HepG2 (cell line): ENCODE data around the gene JPT1. TPM values are rescaled to one million over a fixed set of nuclear protein-coding genes. Genes with fewer than 3 reads are reported as not detected.

Source experiments
- GABPA ChIP-seq, 2 experiments: IDR thresholded peaks; 2 replicates each; pipeline ENCODE4 v1.6.1; 2011 to 2016; ENCODE audit warnings: low read depth in 2 of 2, low read length in 1 of 2, missing biosample characterization in 1 of 2, missing genetic modification characterization in 1 of 2
- SAP130 ChIP-seq: IDR thresholded peaks from 2 replicates; pipeline ENCODE4 v1.6.1; 2016; ENCODE audit warnings: low read depth
- TCF12 ChIP-seq, 2 experiments: fragments of 450-650 bp in 1 of 2; sonication (generic) in 1 of 2; formaldehyde crosslinking in 1 of 2; IDR thresholded peaks; 2 replicates each; pipeline versions ENCODE4 v1.6.1 to v1.8.0; 2017 to 2022; ENCODE audit warnings: antibody characterized with exemption in 1 of 2, mild to moderate bottlenecking in 1 of 2, missing genetic modification reagents in 1 of 2, moderate library complexity in 1 of 2
- ZNF256 ChIP-seq: sonication (generic); formaldehyde crosslinking; conservative IDR thresholded peaks from 2 replicates; pipeline ENCODE4 v1.4.0; 2020; ENCODE audit warnings: missing genetic modification reagents
- ZNF446 ChIP-seq: sonication (generic); formaldehyde crosslinking; IDR thresholded peaks from 2 replicates; pipeline ENCODE4 v1.5.0; 2020; ENCODE audit warnings: mild to moderate bottlenecking, missing genetic modification reagents
- ZNF567 ChIP-seq: sonication (generic); formaldehyde crosslinking; IDR thresholded peaks from 2 replicates; pipeline ENCODE4 v1.8.1; 2023; ENCODE audit warnings: mild to moderate bottlenecking, missing genetic modification reagents, borderline replicate concordance
- polyA plus RNA-seq, 8 experiments: library from polyadenylated mRNA; depleted of rRNA in 3 of 8; stranded (reverse) in 7 of 8; unstranded in 1 of 8; fragments of >200 nt; fragmentation: Illumina TruSeq in 4 of 8; extraction: Trizol in 4 of 8; gene quantifications; 2 replicates each; pipeline versions ENCODE4 v1.2.1 to v1.2.3, GENCODE V29; 2011 to 2016; ENCODE audit warnings: low read depth in 4 of 8, missing spikeins in 1 of 8, mixed read lengths in 1 of 8; ENCODE audit not compliant: insufficient read depth in 1 of 8
- total RNA-seq, 5 experiments: library from RNA; depleted of rRNA; stranded (reverse); fragments of >200 nt; fragmentation: Illumina TruSeq; extraction: Trizol; gene quantifications; 2 replicates each; pipeline ENCODE4 v1.2.3, GENCODE V29; 2016; ENCODE audit warnings: low read depth in 1 of 5
- TF ChIP-seq, protein P1 (sequence below): sonication (generic); formaldehyde crosslinking; IDR thresholded peaks from 2 replicates; pipeline ENCODE4 v1.4.0; 2020; ENCODE audit warnings: mild to moderate bottlenecking, missing genetic modification reagents
- TF ChIP-seq, protein P2 (sequence below): IDR thresholded peaks from 2 replicates; pipeline ENCODE4 v1.6.1; 2012; ENCODE audit warnings: low read depth, low read length, improper control_type of control experiment
- TF ChIP-seq, protein P3 (sequence below): sonication (generic); formaldehyde crosslinking; IDR thresholded peaks from 2 replicates; pipeline ENCODE4 v1.4.0; 2020; ENCODE audit warnings: low read depth, missing genetic modification reagents
- TF ChIP-seq, protein P4 (sequence below): sonication (generic); formaldehyde crosslinking; IDR thresholded peaks from 2 replicates; pipeline ENCODE4 v1.8.0; 2022; ENCODE audit warnings: mild to moderate bottlenecking, missing genetic modification reagents, borderline replicate concordance
- TF ChIP-seq, protein P5 (sequence below): sonication (generic); formaldehyde crosslinking; conservative IDR thresholded peaks from 2 replicates; pipeline ENCODE4 v1.4.0; 2020; ENCODE audit warnings: missing genetic modification reagents

Gene JPT1
- total and polyA plus RNA-seq, 2 of the 13 experiments (the other 11 are each of a cell fraction or from before 2014, with no cell fraction given), result 43.3 to 256 TPM

DNA sequence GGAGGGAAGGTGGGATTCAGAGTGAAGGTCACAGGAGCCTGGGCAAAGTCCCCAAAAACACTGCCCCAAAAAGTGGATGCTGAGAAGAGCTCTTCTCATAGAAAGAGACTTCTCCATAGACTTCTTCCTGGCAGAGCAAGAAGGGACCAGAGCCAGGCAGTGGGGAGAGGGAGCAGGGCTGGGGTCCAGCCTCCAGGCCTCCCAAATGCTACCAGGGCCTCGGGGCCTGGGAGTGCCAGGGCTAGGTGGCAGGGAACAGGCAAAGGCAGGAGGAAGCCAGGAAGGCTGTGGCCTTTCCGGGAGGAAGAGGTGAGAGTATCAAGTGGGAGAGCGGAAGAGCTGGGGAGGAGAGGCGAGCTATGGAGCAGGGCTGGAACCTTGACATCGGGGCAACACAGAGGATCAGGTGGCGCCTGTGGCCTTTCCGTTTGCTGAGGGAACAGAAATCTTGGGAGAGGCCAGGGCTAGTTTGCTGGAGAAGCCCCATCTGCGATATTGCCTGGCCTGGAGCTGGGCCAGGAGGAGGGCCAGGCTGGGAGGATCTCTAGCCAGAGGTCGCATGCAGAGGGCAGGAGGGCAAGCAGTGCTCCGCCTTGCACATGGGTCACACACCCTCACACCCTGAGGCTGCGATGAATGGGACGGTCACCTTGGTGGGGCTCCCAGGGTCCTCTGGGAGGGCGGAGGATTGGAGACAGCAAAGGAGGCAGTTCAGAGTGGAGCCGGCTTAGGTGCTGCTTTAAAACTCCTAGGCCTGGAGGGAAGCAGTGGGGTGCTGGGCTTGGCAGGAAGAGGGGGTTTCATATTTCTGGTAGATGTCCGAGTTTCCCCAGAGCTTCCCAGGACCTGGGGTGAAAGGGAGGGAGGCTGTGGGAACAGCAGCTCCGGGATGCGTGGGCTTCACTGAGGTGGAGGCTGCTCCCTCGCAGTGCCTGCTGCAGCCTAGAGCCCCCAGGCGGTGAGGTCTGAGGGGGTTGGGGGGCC lies 63.1 kb downstream of the JPT1 start (continued):
- TF ChIP-seq, protein P1, sequence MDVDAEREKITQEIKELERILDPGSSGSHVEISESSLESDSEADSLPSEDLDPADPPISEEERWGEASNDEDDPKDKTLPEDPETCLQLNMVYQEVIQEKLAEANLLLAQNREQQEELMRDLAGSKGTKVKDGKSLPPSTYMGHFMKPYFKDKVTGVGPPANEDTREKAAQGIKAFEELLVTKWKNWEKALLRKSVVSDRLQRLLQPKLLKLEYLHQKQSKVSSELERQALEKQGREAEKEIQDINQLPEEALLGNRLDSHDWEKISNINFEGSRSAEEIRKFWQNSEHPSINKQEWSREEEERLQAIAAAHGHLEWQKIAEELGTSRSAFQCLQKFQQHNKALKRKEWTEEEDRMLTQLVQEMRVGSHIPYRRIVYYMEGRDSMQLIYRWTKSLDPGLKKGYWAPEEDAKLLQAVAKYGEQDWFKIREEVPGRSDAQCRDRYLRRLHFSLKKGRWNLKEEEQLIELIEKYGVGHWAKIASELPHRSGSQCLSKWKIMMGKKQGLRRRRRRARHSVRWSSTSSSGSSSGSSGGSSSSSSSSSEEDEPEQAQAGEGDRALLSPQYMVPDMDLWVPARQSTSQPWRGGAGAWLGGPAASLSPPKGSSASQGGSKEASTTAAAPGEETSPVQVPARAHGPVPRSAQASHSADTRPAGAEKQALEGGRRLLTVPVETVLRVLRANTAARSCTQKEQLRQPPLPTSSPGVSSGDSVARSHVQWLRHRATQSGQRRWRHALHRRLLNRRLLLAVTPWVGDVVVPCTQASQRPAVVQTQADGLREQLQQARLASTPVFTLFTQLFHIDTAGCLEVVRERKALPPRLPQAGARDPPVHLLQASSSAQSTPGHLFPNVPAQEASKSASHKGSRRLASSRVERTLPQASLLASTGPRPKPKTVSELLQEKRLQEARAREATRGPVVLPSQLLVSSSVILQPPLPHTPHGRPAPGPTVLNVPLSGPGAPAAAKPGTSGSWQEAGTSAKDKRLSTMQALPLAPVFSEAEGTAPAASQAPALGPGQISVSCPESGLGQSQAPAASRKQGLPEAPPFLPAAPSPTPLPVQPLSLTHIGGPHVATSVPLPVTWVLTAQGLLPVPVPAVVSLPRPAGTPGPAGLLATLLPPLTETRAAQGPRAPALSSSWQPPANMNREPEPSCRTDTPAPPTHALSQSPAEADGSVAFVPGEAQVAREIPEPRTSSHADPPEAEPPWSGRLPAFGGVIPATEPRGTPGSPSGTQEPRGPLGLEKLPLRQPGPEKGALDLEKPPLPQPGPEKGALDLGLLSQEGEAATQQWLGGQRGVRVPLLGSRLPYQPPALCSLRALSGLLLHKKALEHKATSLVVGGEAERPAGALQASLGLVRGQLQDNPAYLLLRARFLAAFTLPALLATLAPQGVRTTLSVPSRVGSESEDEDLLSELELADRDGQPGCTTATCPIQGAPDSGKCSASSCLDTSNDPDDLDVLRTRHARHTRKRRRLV (CRISPR knock-in tag), result no peak
- TF ChIP-seq, protein P2, sequence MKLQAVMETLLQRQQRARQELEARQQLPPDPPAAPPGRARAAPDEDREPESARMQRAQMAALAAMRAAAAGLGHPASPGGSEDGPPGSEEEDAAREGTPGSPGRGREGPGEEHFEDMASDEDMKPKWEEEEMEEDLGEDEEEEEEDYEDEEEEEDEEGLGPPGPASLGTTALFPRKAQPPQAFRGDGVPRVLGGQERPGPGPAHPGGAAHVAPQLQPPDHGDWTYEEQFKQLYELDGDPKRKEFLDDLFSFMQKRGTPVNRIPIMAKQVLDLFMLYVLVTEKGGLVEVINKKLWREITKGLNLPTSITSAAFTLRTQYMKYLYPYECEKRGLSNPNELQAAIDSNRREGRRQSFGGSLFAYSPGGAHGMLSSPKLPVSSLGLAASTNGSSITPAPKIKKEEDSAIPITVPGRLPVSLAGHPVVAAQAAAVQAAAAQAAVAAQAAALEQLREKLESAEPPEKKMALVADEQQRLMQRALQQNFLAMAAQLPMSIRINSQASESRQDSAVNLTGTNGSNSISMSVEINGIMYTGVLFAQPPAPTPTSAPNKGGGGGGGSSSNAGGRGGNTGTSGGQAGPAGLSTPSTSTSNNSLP, result no peak
- TF ChIP-seq, protein P3, sequence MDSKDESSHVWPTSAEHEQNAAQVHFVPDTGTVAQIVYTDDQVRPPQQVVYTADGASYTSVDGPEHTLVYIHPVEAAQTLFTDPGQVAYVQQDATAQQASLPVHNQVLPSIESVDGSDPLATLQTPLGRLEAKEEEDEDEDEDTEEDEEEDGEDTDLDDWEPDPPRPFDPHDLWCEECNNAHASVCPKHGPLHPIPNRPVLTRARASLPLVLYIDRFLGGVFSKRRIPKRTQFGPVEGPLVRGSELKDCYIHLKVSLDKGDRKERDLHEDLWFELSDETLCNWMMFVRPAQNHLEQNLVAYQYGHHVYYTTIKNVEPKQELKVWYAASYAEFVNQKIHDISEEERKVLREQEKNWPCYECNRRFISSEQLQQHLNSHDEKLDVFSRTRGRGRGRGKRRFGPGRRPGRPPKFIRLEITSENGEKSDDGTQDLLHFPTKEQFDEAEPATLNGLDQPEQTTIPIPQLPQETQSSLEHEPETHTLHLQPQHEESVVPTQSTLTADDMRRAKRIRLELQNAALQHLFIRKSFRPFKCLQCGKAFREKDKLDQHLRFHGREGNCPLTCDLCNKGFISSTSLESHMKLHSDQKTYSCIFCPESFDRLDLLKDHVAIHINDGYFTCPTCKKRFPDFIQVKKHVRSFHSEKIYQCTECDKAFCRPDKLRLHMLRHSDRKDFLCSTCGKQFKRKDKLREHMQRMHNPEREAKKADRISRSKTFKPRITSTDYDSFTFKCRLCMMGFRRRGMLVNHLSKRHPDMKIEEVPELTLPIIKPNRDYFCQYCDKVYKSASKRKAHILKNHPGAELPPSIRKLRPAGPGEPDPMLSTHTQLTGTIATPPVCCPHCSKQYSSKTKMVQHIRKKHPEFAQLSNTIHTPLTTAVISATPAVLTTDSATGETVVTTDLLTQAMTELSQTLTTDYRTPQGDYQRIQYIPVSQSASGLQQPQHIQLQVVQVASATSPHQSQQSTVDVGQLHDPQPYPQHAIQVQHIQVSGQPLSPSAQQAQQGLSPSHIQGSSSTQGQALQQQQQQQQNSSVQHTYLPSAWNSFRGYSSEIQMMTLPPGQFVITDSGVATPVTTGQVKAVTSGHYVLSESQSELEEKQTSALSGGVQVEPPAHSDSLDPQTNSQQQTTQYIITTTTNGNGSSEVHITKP (CRISPR knock-in tag), result peak; percentile 45; the same call in 1 of the 2 replicates
- no peak for TF ChIP-seq ZNF446 (CRISPR knock-in tag)
- TF ChIP-seq, protein P4, sequence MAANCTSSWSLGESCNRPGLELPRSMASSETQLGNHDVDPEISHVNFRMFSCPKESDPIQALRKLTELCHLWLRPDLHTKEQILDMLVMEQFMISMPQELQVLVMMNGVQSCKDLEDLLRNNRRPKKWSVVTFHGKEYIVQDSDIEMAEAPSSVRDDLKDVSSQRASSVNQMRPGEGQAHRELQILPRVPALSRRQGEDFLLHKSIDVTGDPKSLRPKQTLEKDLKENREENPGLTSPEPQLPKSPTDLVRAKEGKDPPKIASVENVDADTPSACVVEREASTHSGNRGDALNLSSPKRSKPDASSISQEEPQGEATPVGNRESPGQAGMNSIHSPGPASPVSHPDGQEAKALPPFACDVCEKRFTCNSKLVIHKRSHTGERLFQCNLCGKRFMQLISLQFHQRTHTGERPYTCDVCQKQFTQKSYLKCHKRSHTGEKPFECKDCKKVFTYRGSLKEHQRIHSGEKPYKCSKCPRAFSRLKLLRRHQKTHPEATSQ, result peak; percentile 65; the same call in 1 of the 2 replicates
- TF ChIP-seq SAP130 (CRISPR knock-in tag), result peak; percentile 72
- no peak for TF ChIP-seq GABPA (IDR thresholded peaks at IDR 0.05; ENCODE audit: low read depth, low read length)
- TF ChIP-seq GABPA (CRISPR knock-in tag; IDR thresholded peaks at IDR 0.05; ENCODE audit: low read depth), result 0 out of 2 replicates have a peak, but pooled peaks have one; percentile 10
- no peak for TF ChIP-seq ZNF256 (CRISPR knock-in tag)
- TF ChIP-seq ZNF567 (CRISPR knock-in tag), result no peak
- TF ChIP-seq, protein P5, sequence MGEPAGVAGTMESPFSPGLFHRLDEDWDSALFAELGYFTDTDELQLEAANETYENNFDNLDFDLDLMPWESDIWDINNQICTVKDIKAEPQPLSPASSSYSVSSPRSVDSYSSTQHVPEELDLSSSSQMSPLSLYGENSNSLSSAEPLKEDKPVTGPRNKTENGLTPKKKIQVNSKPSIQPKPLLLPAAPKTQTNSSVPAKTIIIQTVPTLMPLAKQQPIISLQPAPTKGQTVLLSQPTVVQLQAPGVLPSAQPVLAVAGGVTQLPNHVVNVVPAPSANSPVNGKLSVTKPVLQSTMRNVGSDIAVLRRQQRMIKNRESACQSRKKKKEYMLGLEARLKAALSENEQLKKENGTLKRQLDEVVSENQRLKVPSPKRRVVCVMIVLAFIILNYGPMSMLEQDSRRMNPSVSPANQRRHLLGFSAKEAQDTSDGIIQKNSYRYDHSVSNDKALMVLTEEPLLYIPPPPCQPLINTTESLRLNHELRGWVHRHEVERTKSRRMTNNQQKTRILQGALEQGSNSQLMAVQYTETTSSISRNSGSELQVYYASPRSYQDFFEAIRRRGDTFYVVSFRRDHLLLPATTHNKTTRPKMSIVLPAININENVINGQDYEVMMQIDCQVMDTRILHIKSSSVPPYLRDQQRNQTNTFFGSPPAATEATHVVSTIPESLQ, result no peak
- TF ChIP-seq TCF12 (IDR thresholded peaks at IDR 0.05), result no peak
- 0 out of 2 replicates have a peak, but pooled peaks have one; percentile 43 for TF ChIP-seq TCF12 (CRISPR knock-in tag; IDR thresholded peaks at IDR 0.05)
